Heart right ventricle (tissue), 16 donors: ENCODE measurements around the gene DDX39A. TPM values are rescaled to one million over a fixed set of nuclear protein-coding genes. Genes with fewer than 3 reads are reported as not detected.

Experiments used
- ATAC-seq, 8 donors: fragments of 200-7000 bp; cut with Tn5 transposase; one replicate each; pipeline ENCODE4 v1.9.1; 2020; ENCODE audit warnings: mild to moderate bottlenecking in 8 of 8, moderate library complexity in 8 of 8, moderate number of reproducible peaks in 1 of 8
- DNase-seq, 2 donors: peaks; one replicate each; pipeline ENCODE4 v3.0.0-alpha.2; 2020
- H3K27ac ChIP-seq, 10 donors: fragments of 200-600 bp; sonication (generic) in 2 of 10; one replicate each; pipeline versions ENCODE4 v1.5.0 to v1.8.0; 2020 to 2022; ENCODE audit warnings: mild to moderate bottlenecking in 3 of 10
- H3K27me3 ChIP-seq, 7 donors: fragments of 200-600 bp; one replicate each; pipeline ENCODE4 v1.8.0; 2021 to 2022; ENCODE audit warnings: mild to moderate bottlenecking in 2 of 7
- H3K36me3 ChIP-seq, 9 donors: fragments of 200-600 bp; sonication (generic) in 1 of 9; one replicate each; pipeline versions ENCODE4 v1.5.0 to v1.8.0; 2020 to 2022; ENCODE audit warnings: mild to moderate bottlenecking in 2 of 9
- H3K4me1 ChIP-seq, 9 donors: fragments of 200-600 bp; sonication (generic) in 1 of 9; one replicate each; pipeline versions ENCODE4 v1.5.0 to v1.8.0; 2020 to 2022; ENCODE audit warnings: mild to moderate bottlenecking in 4 of 9
- H3K4me3 ChIP-seq, 10 donors: fragments of 200-600 bp; sonication (generic) in 2 of 10; one replicate each; pipeline versions ENCODE4 v1.5.0 to v1.8.0; 2020 to 2022; ENCODE audit warnings: mild to moderate bottlenecking in 7 of 10, moderate library complexity in 2 of 10
- H3K9me3 ChIP-seq, 11 donors: fragments of 200-600 bp in 10 of 11; sonication (generic) in 2 of 11; one replicate each; pipeline versions ENCODE4 v1.5.0 to v1.8.0; 2013 to 2022; ENCODE audit warnings: mild to moderate bottlenecking in 2 of 11, control low read depth in 1 of 11, moderate library complexity in 1 of 11
- CTCF ChIP-seq, 9 donors: fragments of 200-600 bp; sonication (generic) in 2 of 9; IDR thresholded peaks; one replicate each; pipeline versions ENCODE4 v1.5.0 to v1.8.0; 2021 to 2022; ENCODE audit warnings: antibody characterized with exemption in 9 of 9, mild to moderate bottlenecking in 5 of 9, moderate library complexity in 1 of 9
- WGBS, 2 donors: extraction: QIAGEN DNeasy Blood & Tissue Kit; methylation state at CpG; one replicate each; pipeline ENCODE4 v1.1.7; 2013; ENCODE audit warnings: inconsistent platforms in 1 of 2; 5-methylcytosine and 5-hydroxymethylcytosine counted together
- intact Hi-C, 10 donors: fragments of 100-400 bp; cut with DNase I; formaldehyde crosslinking; loops; one replicate each; pipeline versions ENCODE4 v1.11.1 to v1.14.2; 2022
- polyA plus RNA-seq, 2 donors: library from polyadenylated mRNA; stranded (reverse); fragments of 200-250 nt; gene quantifications; one replicate each; pipeline ENCODE4 v1.2.3, GENCODE V29; 2013
- total RNA-seq, 10 donors: library from RNA; stranded (reverse); fragmentation: NEBNext Ultra II Directional in 3 of 10; extraction: Animal tissue kit (Norgen Biotek cat#: 25700) in 3 of 10; gene quantifications; one replicate each; pipeline versions ENCODE4 v1.2.1 to v1.2.4, GENCODE V29; 2021 to 2023
- donor health status: Arrhythmogenic right ventricular cardiomyopathy.
- donor health status: ischemic (EF 13 %, LVEDD 7.1; RV severe dilation, severe dysfunction).
- donor health status: healthy with polysubstance abuse.
- donor health status: DM: no; HTN: yes; CAD: no.
- donor health status: DM: no; HTN: no; CAD: no.
- donor health status: ischemic (EF 25% LVEDD 6.9; RV normal size, moderate dysfunction).
- donor health status: ischemic (EF 25% LVEDD 5.7; RV mildly dilated, moderate dysfunction).
- donor health status: healthy.
- donor health status: DM: yes; HTN: yes; CAD: no.
- donor health status: Ischemic cardiomyopathy.
- donor health status: ischemic (EF 35%, LVEDD 5.7; RV mildly dilated, moderate dysfunction).
- donor health status: nonischemic (EF 11% LVEDD 7.7; RV severe dilation, severe dysfunction).
- donor health status: DM: yes; HTN: yes; CAD: no.
- donor health status: PGD.
- donor health status: ischemic (EF 29% LVEDD 5.4; RV normal size, mild dysfunction).
- donor health status: nonischemic (EF 23%, LVEDD 6.1; RV moderate dilation, normal function).

The DDX39A gene
- total and polyA plus RNA-seq, 12 donors, result 15.4 to 110 (median 24.3) TPM

- H3K27me3 ChIP-seq, result no peaks in the 10 kb centered on the region
- H3K9me3 ChIP-seq, result no peaks in the 10 kb centered on the region
- H3K4me1 ChIP-seq, result peaks cover 9 to 81% (median 75%) of the 10 kb centered on the region in 9 donors
- intact Hi-C loops, result loop anchor here in 2 of 10 donors (5.0 kb wide), 1 partner anchor 35 kb away; no protein-coding TSS in a partner anchor
- ATAC-seq, result no peak
- TF ChIP-seq CTCF (IDR thresholded peaks at IDR 0.05), result no peak
- H3K4me3 ChIP-seq, result no peak overlapping the region
- peaks cover 0 to 43% (median 16%) of the 10 kb centered on the region in 9 donors for H3K36me3 ChIP-seq
- no peak for DNase-seq
- 82 to 92% methylated on average over 7 of the region's 7 CpGs for WGBS, 2 donors
- peak overlapping the region in 4 of 10 donors; percentile 16 to 98 (median 96) for H3K27ac ChIP-seq
Measured at GRCh38 chr19:14437578-14438140, 18.5 kb upstream of the DDX39A start.

GRCh38 chr19:14435320-14436050 is 16.3 kb upstream of the DDX39A start:
- 59 to 65% methylated on average over 17 of the region's 17 CpGs for WGBS, 2 donors
- Histone ChIP-seq H3K4me1 (peaks cover 9 to 79% (median 73%) of the 10 kb centered on the region in 9 donors), H3K4me3 (peak overlapping the region in 8 of 10 donors; percentile 77 to 99 (median 92)), H3K9me3 (no peaks in the 10 kb centered on the region), H3K27ac (peak overlapping the region; percentile 61 to 98 (median 96)), H3K27me3 (no peaks in the 10 kb centered on the region), H3K36me3 (peaks cover 0 to 24% (median 0%) of the 10 kb centered on the region in 9 donors)
- ATAC-seq (no peak), DNase-seq (no peak)
- intact Hi-C loops, result loop anchor here in 2 of 10 donors (5.0 kb wide), 1 partner anchor 37 kb away; no protein-coding TSS in a partner anchor
- no peak for TF ChIP-seq CTCF (IDR thresholded peaks at IDR 0.05)

- H3K4me3 ChIP-seq, result peak overlapping the region; percentile 77 to 99 (median 93)
- peak overlapping the region; percentile 92 to 98 (median 96) for H3K27ac ChIP-seq
- no peaks in the 10 kb centered on the region for H3K9me3 ChIP-seq
- ATAC-seq, result peak; percentile 55 to 86 (median 78)
- peaks cover 5 to 72% (median 66%) of the 10 kb centered on the region in 9 donors for H3K4me1 ChIP-seq
- intact Hi-C loops, result loop anchor here in 3 of 10 donors (5.0 kb wide), 1 partner anchor 38 kb away; no protein-coding TSS in a partner anchor
- H3K27me3 ChIP-seq, result no peaks in the 10 kb centered on the region
- 34 to 42% methylated on average over 23 of the region's 23 CpGs for WGBS, 2 donors
- peak; percentile 65 to 78 for DNase-seq
- peaks cover 0 to 24% (median 0%) of the 10 kb centered on the region in 9 donors for H3K36me3 ChIP-seq
- TF ChIP-seq CTCF (IDR thresholded peaks at IDR 0.05), result no peak
Measured at GRCh38 chr19:14434543-14435319, 15.6 kb upstream of the DDX39A start.
